KOPT-K1 (cell line): Measurements from ENCODE around the gene AKR1D1.
"Not testable (repeated sequence)": the region's sequence is repeated elsewhere in the genome, so short reads cannot be mapped to it uniquely, and the experiment has no call there.

Source experiments
- H3K27ac ChIP-seq: fragments of 200-600 bp; sonication (generic); 2 replicates; pipeline ENCODE4 v1.5.1; 2016; ENCODE audit warnings: antibody characterized with exemption, mild to moderate bottlenecking, low read depth, low read length; ENCODE audit not compliant: poor library complexity, severe bottlenecking
- H3K36me3 ChIP-seq: fragments of 200-600 bp; sonication (generic); 2 replicates; pipeline ENCODE4 v1.5.1; 2017; ENCODE audit warnings: antibody characterized with exemption, mild to moderate bottlenecking, low read length, moderate library complexity; ENCODE audit not compliant: insufficient read depth
- H3K9me3 ChIP-seq: fragments of 200-600 bp; sonication (generic); 2 replicates; pipeline ENCODE4 v1.5.1; 2017; ENCODE audit warnings: antibody characterized with exemption, low read length, mild to moderate bottlenecking; ENCODE audit not compliant: insufficient read depth, poor library complexity, severe bottlenecking

AKR1D1 gene

GRCh38 chr7:138125119-138125518 lies 48.9 kb downstream of the AKR1D1 start:
- Histone ChIP-seq H3K9me3 (no peaks in the 10 kb centered on the region), H3K36me3 (no peaks in the 10 kb centered on the region), H3K27ac (no peak overlapping the region)

- Histone ChIP-seq H3K27ac (no peak overlapping the region), H3K9me3 (no peaks in the 10 kb centered on the region), H3K36me3 (no peaks in the 10 kb centered on the region)
Measured at GRCh38 chr7:138125598-138126111, 49.4 kb downstream of the AKR1D1 start.

GRCh38 chr7:138126928-138127327 lies 50.7 kb downstream of the AKR1D1 start:
- H3K27ac ChIP-seq: no peak overlapping the region
- H3K9me3 ChIP-seq: no peaks in the 10 kb centered on the region
- no peaks in the 10 kb centered on the region for H3K36me3 ChIP-seq

GRCh38 chr7:138127996-138128395 lies 51.7 kb downstream of the AKR1D1 start:
- Histone ChIP-seq H3K36me3 (no peaks in the 10 kb centered on the region), H3K9me3 (no peaks in the 10 kb centered on the region), H3K27ac (no peak overlapping the region)

GRCh38 chr7:138129551-138130165 lies 53.4 kb downstream of the AKR1D1 start:
- no peaks in the 10 kb centered on the region for H3K9me3 ChIP-seq
- H3K27ac ChIP-seq: no peak overlapping the region
- H3K36me3 ChIP-seq: no peaks in the 10 kb centered on the region

GRCh38 chr7:138137423-138138171 lies 61.3 kb downstream of the AKR1D1 start:
- Histone ChIP-seq H3K36me3 (no peaks in the 10 kb centered on the region), H3K27ac (no peak overlapping the region), H3K9me3 (no peaks in the 10 kb centered on the region)

GRCh38 chr7:138138244-138138643 lies 62.0 kb downstream of the AKR1D1 start:
- Histone ChIP-seq H3K9me3 (no peaks in the 10 kb centered on the region), H3K36me3 (no peaks in the 10 kb centered on the region), H3K27ac (no peak overlapping the region)

GRCh38 chr7:138142583-138143201 lies 66.4 kb downstream of the AKR1D1 start:
- Histone ChIP-seq H3K36me3 (no peaks in the 10 kb centered on the region), H3K27ac (no peak overlapping the region), H3K9me3 (no peaks in the 10 kb centered on the region)

- no peaks in the 10 kb centered on the region for H3K9me3 ChIP-seq
- H3K27ac ChIP-seq: no peak overlapping the region
Measured at GRCh38 chr7:138144958-138145357, 68.7 kb downstream of the AKR1D1 start.

GRCh38 chr7:138146221-138146620 lies 70.0 kb downstream of the AKR1D1 start:
- not testable (repeated sequence) for H3K36me3 ChIP-seq, H3K9me3 ChIP-seq, H3K27ac ChIP-seq

More at GRCh38 chr7:138144958-138145357, 68.7 kb downstream of the AKR1D1 start:
- no peaks in the 10 kb centered on the region for H3K36me3 ChIP-seq

- not testable (repeated sequence) for H3K9me3 ChIP-seq, H3K36me3 ChIP-seq
- H3K27ac ChIP-seq: peak overlapping the region; percentile 40
Measured at GRCh38 chr7:138146757-138147734, 70.8 kb downstream of the AKR1D1 start.

- H3K36me3 ChIP-seq: no peaks in the 10 kb centered on the region
- H3K27ac ChIP-seq: no peak overlapping the region
- H3K9me3 ChIP-seq: no peaks in the 10 kb centered on the region
Measured at GRCh38 chr7:138151731-138152577, 75.7 kb downstream of the AKR1D1 start.

GRCh38 chr7:138154661-138155060 lies 78.4 kb downstream of the AKR1D1 start:
- Histone ChIP-seq H3K36me3 (no peaks in the 10 kb centered on the region), H3K9me3 (no peaks in the 10 kb centered on the region), H3K27ac (no peak overlapping the region)

GRCh38 chr7:138157702-138158101 lies 81.4 kb downstream of the AKR1D1 start:
- Histone ChIP-seq H3K27ac (no peak overlapping the region), H3K9me3 (no peaks in the 10 kb centered on the region), H3K36me3 (no peaks in the 10 kb centered on the region)
